ENCODE measurements around the gene CLSTN2.

Gene CLSTN2

GRCh38 chr3:140153736-140154135, 218.8 kb downstream of the CLSTN2 start:
- DNase-seq, result no peak

- no peak for DNase-seq
Observed at GRCh38 chr3:140157161-140157560, 222.2 kb downstream of the CLSTN2 start.

- no peak for DNase-seq
Observed at GRCh38 chr3:140159646-140160045, 224.7 kb downstream of the CLSTN2 start.

GRCh38 chr3:140160553-140160952, 225.6 kb downstream of the CLSTN2 start:
- no peak for DNase-seq

- no peak for DNase-seq
Observed at GRCh38 chr3:140162551-140162950, 227.6 kb downstream of the CLSTN2 start.

- DNase-seq, result no peak
Observed at GRCh38 chr3:140163159-140163763, 228.3 kb downstream of the CLSTN2 start.

GRCh38 chr3:140164156-140164555, 229.2 kb downstream of the CLSTN2 start:
- DNase-seq, result no peak

- DNase-seq, result no peak
Observed at GRCh38 chr3:140164922-140165590, 230.1 kb downstream of the CLSTN2 start.

- DNase-seq, result no peak
Observed at GRCh38 chr3:140165781-140166180, 230.8 kb downstream of the CLSTN2 start.

- DNase-seq, result no peak
Observed at GRCh38 chr3:140166861-140167599, 232.0 kb downstream of the CLSTN2 start.

- DNase-seq, result no peak
Observed at GRCh38 chr3:140167600-140168281, 232.8 kb downstream of the CLSTN2 start.

- DNase-seq, result no peak
Observed at GRCh38 chr3:140170612-140171011, 235.6 kb downstream of the CLSTN2 start.

GRCh38 chr3:140176526-140176925, 241.5 kb downstream of the CLSTN2 start:
- no peak for DNase-seq

- DNase-seq, result no peak
Observed at GRCh38 chr3:140177943-140178342, 243.0 kb downstream of the CLSTN2 start.

- DNase-seq, result no peak
Observed at GRCh38 chr3:140178482-140178881, 243.5 kb downstream of the CLSTN2 start.

- no peak for DNase-seq
Observed at GRCh38 chr3:140180603-140181002, 245.6 kb downstream of the CLSTN2 start.

GRCh38 chr3:140185375-140185774, 250.4 kb downstream of the CLSTN2 start:
- no peak for DNase-seq

- DNase-seq, result no peak
Observed at GRCh38 chr3:140186421-140186920, 251.5 kb downstream of the CLSTN2 start.

- no peak for DNase-seq
Observed at GRCh38 chr3:140187028-140187427, 252.0 kb downstream of the CLSTN2 start.

GRCh38 chr3:140187656-140188221, 252.8 kb downstream of the CLSTN2 start:
- no peak for DNase-seq

GRCh38 chr3:140188285-140188684, 253.3 kb downstream of the CLSTN2 start:
- no peak for DNase-seq

GRCh38 chr3:140189267-140189666, 254.3 kb downstream of the CLSTN2 start:
- no peak for DNase-seq

- DNase-seq, result no peak
Observed at GRCh38 chr3:140189976-140190375, 255.0 kb downstream of the CLSTN2 start.

All from AML-193 (cell line).